ENCODE results near the gene DDAH1. TPM values are rescaled to one million over a fixed set of nuclear protein-coding genes. Genes with fewer than 3 reads are reported as not detected.

The DDAH1 gene
- total and polyA plus RNA-seq, 2 experiments from 2014 or later = 29.4 to 41.7 TPM

- Mint-ChIP-seq H3K4me3 (no peak overlapping the region), H3K9me3 (no peaks in the 10 kb centered on the region), H3K4me1 (peaks cover 8% of the 10 kb centered on the region), H3K27ac (no peak overlapping the region), H3K27me3 (ENCODE audit: insufficient read depth, low read depth, poor library complexity) (peaks cover 4% of the 10 kb centered on the region), H3K36me3 (ENCODE audit: low read depth) (no peaks in the 10 kb centered on the region)
- ATAC-seq = no peak
- H2AFZ ChIP-seq = no peak overlapping the region
- no peak overlapping the region for H3K4me2 ChIP-seq
- H3K27me3 ChIP-seq (ENCODE audit: insufficient read depth) = no peaks in the 10 kb centered on the region
- H4K20me1 ChIP-seq (replicated peaks; ENCODE audit: insufficient read depth) = no peaks in the 10 kb centered on the region
- H3K27ac ChIP-seq (ENCODE audit: low read depth) = no peak overlapping the region
- no peak overlapping the region for H3K4me3 ChIP-seq
- H3K36me3 ChIP-seq (ENCODE audit: insufficient read depth) = no peaks in the 10 kb centered on the region; the same call in 1 of the 2 replicates
- no peaks in the 10 kb centered on the region for H3K79me2 ChIP-seq (replicated peaks; ENCODE audit: insufficient read depth)
- H3K9me2 ChIP-seq (ENCODE audit: insufficient read depth) = peaks cover 5% of the 10 kb centered on the region; the same call in 1 of the 2 replicates
- no peaks in the 10 kb centered on the region for H3K4me1 ChIP-seq (ENCODE audit: insufficient read depth)
- no peaks in the 10 kb centered on the region for H3F3A ChIP-seq (replicated peaks; ENCODE audit: low read depth)
- no peak for DNase-seq (ENCODE audit: low spot score)
- TF ChIP-seq ZNF114 (CRISPR knock-in tag; IDR thresholded peaks at IDR 0.05) (no peak), STAT1 (IDR thresholded peaks at IDR 0.05; ENCODE audit: unreplicated experiment) (no peak), JUNB (IDR thresholded peaks at IDR 0.05; ENCODE audit: unreplicated experiment) (no peak), POLR2AphosphoS5 (IDR thresholded peaks at IDR 0.05; ENCODE audit: low read depth) (no peak), REST (IDR thresholded peaks at IDR 0.05; ENCODE audit: unreplicated experiment) (no peak), ZNF331 (CRISPR knock-in tag; IDR thresholded peaks at IDR 0.05; ENCODE audit: low read depth) (no peak), NANOG (IDR thresholded peaks at IDR 0.05; ENCODE audit: borderline replicate concordance) (no peak), CREB1 (CRISPR knock-in tag; IDR thresholded peaks at IDR 0.05; ENCODE audit: low read depth) (no peak), EZH2phosphoT487 (IDR thresholded peaks at IDR 0.05; ENCODE audit: unreplicated experiment) (no peak), EZH2 (IDR thresholded peaks at IDR 0.05; ENCODE audit: low read depth, unreplicated experiment) (no peak), CTCF (conservative IDR thresholded peaks at IDR 0.05; ENCODE audit: low read depth in 2 of 2) (no peak), ZNF462 (CRISPR knock-in tag; IDR thresholded peaks at IDR 0.05) (no peak), ETS1 (IDR thresholded peaks at IDR 0.05) (no peak)
Measured at GRCh38 chr1:85300140-85300539, 164.8 kb downstream of the DDAH1 start.

Data from GM23338 (cell line).